Loucy (cell line): ENCODE data around the gene TRPM3.

Experiments used
- H2AFZ ChIP-seq: fragments of 200-600 bp; sonication (generic); 2 replicates; pipeline ENCODE4 v1.6.0; 2016; ENCODE audit warnings: antibody characterized with exemption, mild to moderate bottlenecking, low read length, moderate library complexity
- H3F3A ChIP-seq: fragments of 200-600 bp; 2 replicates; pipeline ENCODE4 v1.6.0; 2016; ENCODE audit warnings: antibody characterized with exemption, low read depth, mild to moderate bottlenecking
- H3K27me3 ChIP-seq: fragments of 200-600 bp; sonication (generic); 2 replicates; pipeline ENCODE4 v1.6.1; 2014; ENCODE audit warnings: low read length, mild to moderate bottlenecking; ENCODE audit not compliant: insufficient read depth, poor library complexity, severe bottlenecking
- H3K36me3 ChIP-seq: fragments of 200-600 bp; sonication (generic); 2 replicates; pipeline ENCODE4 v1.6.1; 2016; ENCODE audit warnings: low read length; ENCODE audit not compliant: insufficient read depth
- H3K4me1 ChIP-seq: fragments of 200-600 bp; sonication (generic); 2 replicates; pipeline ENCODE4 v1.5.1; 2014; ENCODE audit warnings: low read length, mild to moderate bottlenecking; ENCODE audit not compliant: insufficient read depth, poor library complexity, severe bottlenecking
- H3K4me2 ChIP-seq: fragments of 200-600 bp; sonication (generic); 2 replicates; pipeline ENCODE4 v1.6.0; 2014; ENCODE audit warnings: antibody characterized with exemption, low read length, low read depth, mild to moderate bottlenecking; ENCODE audit not compliant: poor library complexity, severe bottlenecking
- H3K4me3 ChIP-seq: fragments of 200-600 bp; sonication (generic); 2 replicates; pipeline ENCODE4 v1.5.1; 2014; ENCODE audit warnings: low read length, mild to moderate bottlenecking, mixed read lengths; ENCODE audit not compliant: poor library complexity, severe bottlenecking
- H3K79me2 ChIP-seq: fragments of 200-600 bp; sonication (generic); 2 replicates; pipeline ENCODE4 v1.6.1; 2014; ENCODE audit warnings: low read length; ENCODE audit not compliant: insufficient read depth
- H3K9ac ChIP-seq: fragments of 200-600 bp; sonication (generic); 2 replicates; pipeline ENCODE4 v1.6.0; 2014; ENCODE audit warnings: mild to moderate bottlenecking, low read depth, low read length, moderate library complexity; ENCODE audit not compliant: poor library complexity, severe bottlenecking
- H3K9me2 ChIP-seq: fragments of 200-600 bp; sonication (generic); replicated peaks from 2 replicates; pipeline ENCODE4 v1.6.1; 2016; ENCODE audit warnings: low read depth, low read length, mixed read lengths
- H3K9me3 ChIP-seq: fragments of 200-600 bp; sonication (generic); 2 replicates; pipeline ENCODE4 v1.6.1; 2014; ENCODE audit warnings: mild to moderate bottlenecking, antibody characterized with exemption, low read length, low read depth; ENCODE audit not compliant: insufficient read depth
- H4K20me1 ChIP-seq: fragments of 200-600 bp; sonication (generic); 2 replicates; pipeline ENCODE4 v1.6.0; 2014; ENCODE audit warnings: antibody characterized with exemption, low read length, mild to moderate bottlenecking; ENCODE audit not compliant: insufficient read depth, poor library complexity, severe bottlenecking
- EZH2phosphoT487 ChIP-seq: fragments of 200-600 bp; IDR thresholded peaks from 2 replicates; pipeline ENCODE4 v1.6.1; 2018; ENCODE audit warnings: antibody characterized with exemption, mild to moderate bottlenecking, moderate library complexity, borderline replicate concordance
- TF ChIP-seq, protein P1 (sequence below): fragments of 200-600 bp; sonication (generic); conservative IDR thresholded peaks from 2 replicates; pipeline ENCODE4 v1.5.1; 2014; ENCODE audit warnings: mild to moderate bottlenecking, antibody characterized with exemption, low read length

The TRPM3 gene

GRCh38 chr9:70553707-70554673 is 567.4 kb downstream of the TRPM3 start:
- no peaks in the 10 kb centered on the region for H4K20me1 ChIP-seq
- H3K9ac ChIP-seq: no peak overlapping the region
- no peaks in the 10 kb centered on the region for H3F3A ChIP-seq
- no peaks in the 10 kb centered on the region for H3K4me1 ChIP-seq
- H3K27me3 ChIP-seq: no peaks in the 10 kb centered on the region
- TF ChIP-seq, protein P1, sequence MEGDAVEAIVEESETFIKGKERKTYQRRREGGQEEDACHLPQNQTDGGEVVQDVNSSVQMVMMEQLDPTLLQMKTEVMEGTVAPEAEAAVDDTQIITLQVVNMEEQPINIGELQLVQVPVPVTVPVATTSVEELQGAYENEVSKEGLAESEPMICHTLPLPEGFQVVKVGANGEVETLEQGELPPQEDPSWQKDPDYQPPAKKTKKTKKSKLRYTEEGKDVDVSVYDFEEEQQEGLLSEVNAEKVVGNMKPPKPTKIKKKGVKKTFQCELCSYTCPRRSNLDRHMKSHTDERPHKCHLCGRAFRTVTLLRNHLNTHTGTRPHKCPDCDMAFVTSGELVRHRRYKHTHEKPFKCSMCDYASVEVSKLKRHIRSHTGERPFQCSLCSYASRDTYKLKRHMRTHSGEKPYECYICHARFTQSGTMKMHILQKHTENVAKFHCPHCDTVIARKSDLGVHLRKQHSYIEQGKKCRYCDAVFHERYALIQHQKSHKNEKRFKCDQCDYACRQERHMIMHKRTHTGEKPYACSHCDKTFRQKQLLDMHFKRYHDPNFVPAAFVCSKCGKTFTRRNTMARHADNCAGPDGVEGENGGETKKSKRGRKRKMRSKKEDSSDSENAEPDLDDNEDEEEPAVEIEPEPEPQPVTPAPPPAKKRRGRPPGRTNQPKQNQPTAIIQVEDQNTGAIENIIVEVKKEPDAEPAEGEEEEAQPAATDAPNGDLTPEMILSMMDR: no peak
- TF ChIP-seq EZH2phosphoT487: no peak
- H3K79me2 ChIP-seq: no peaks in the 10 kb centered on the region
- H3K4me3 ChIP-seq: no peak overlapping the region
- H3K9me3 ChIP-seq: no peaks in the 10 kb centered on the region
- H3K4me2 ChIP-seq: no peak overlapping the region
- no peak overlapping the region for H2AFZ ChIP-seq
- no peaks in the 10 kb centered on the region for H3K36me3 ChIP-seq
- H3K9me2 ChIP-seq: no peaks in the 10 kb centered on the region

- Histone ChIP-seq H3K79me2 (no peaks in the 10 kb centered on the region), H4K20me1 (no peaks in the 10 kb centered on the region), H3K4me1 (no peaks in the 10 kb centered on the region), H3K9me3 (no peaks in the 10 kb centered on the region), H3K36me3 (no peaks in the 10 kb centered on the region), H3K9me2 (no peaks in the 10 kb centered on the region), H3K4me2 (no peak overlapping the region), H3F3A (no peaks in the 10 kb centered on the region), H3K4me3 (no peak overlapping the region), H3K9ac (no peak overlapping the region), H3K27me3 (no peaks in the 10 kb centered on the region), H2AFZ (no peak overlapping the region)
- TF ChIP-seq, protein P1: no peak
- no peak for TF ChIP-seq EZH2phosphoT487
Observed at GRCh38 chr9:70552561-70552960, 568.9 kb downstream of the TRPM3 start.

DNA sequence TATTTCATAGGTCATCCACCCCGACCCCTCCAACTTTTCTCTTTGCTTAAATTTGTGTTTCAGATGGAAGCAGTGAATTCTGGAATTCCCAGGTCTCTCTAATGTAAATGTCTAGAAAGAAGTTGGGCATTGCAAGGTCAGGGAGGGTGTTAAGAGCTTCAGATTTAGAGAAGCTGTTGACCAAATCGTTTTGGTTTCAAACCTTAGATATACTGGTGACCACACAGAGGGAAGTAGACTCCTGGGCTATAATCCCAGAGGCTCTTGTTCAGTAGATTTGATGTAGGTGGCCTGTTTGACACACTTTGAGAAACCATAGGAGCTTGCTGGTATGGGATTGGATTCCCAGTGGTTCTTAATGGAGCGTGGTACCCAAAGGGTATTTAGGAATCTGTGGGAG is 569.6 kb downstream of the TRPM3 start:
- no peaks in the 10 kb centered on the region for H3K4me1 ChIP-seq
- H3K9me2 ChIP-seq: no peaks in the 10 kb centered on the region
- H2AFZ ChIP-seq: no peak overlapping the region
- no peak overlapping the region for H3K4me2 ChIP-seq
- no peaks in the 10 kb centered on the region for H3K27me3 ChIP-seq
- TF ChIP-seq, protein P1: no peak
- TF ChIP-seq EZH2phosphoT487: no peak
- H3K9me3 ChIP-seq: no peaks in the 10 kb centered on the region
- H4K20me1 ChIP-seq: no peaks in the 10 kb centered on the region
- no peak overlapping the region for H3K9ac ChIP-seq
- no peaks in the 10 kb centered on the region for H3K79me2 ChIP-seq
- no peak overlapping the region for H3K4me3 ChIP-seq
- no peaks in the 10 kb centered on the region for H3K36me3 ChIP-seq
- H3F3A ChIP-seq: no peaks in the 10 kb centered on the region
